Measurements from ENCODE around the gene AQP2.

The AQP2 gene

GRCh38 chr12:49920241-49920914, 30.2 kb upstream of the AQP2 start:
- no peak overlapping the region for H3K4me3 ChIP-seq (ENCODE audit: low read depth, low read length)
- in situ Hi-C loops (cut with HindIII; ENCODE audit: low sequenced_read_pairs), result no loop called here
- TF ChIP-seq CTCF (IDR thresholded peaks at IDR 0.05; ENCODE audit: low read depth, low read length), result no peak
- no peak for DNase-seq (ENCODE audit: low read depth, low spot score)

GRCh38 chr12:49920915-49921286, 29.6 kb upstream of the AQP2 start:
- H3K4me3 ChIP-seq (ENCODE audit: low read depth, low read length), result no peak overlapping the region
- TF ChIP-seq CTCF (IDR thresholded peaks at IDR 0.05; ENCODE audit: low read depth, low read length), result no peak
- in situ Hi-C loops (cut with HindIII; ENCODE audit: low sequenced_read_pairs), result no loop called here
- DNase-seq (ENCODE audit: low read depth, low spot score), result no peak

- in situ Hi-C loops (cut with HindIII; ENCODE audit: low sequenced_read_pairs), result no loop called here
- no peak for TF ChIP-seq CTCF (IDR thresholded peaks at IDR 0.05; ENCODE audit: low read depth, low read length)
- DNase-seq (ENCODE audit: low read depth, low spot score), result no peak
- H3K4me3 ChIP-seq (ENCODE audit: low read depth, low read length), result no peak overlapping the region
Observed at GRCh38 chr12:49921299-49921698, 29.2 kb upstream of the AQP2 start.

GRCh38 chr12:49921936-49922335, 28.6 kb upstream of the AQP2 start:
- no peak for DNase-seq (ENCODE audit: low read depth, low spot score)
- TF ChIP-seq CTCF (IDR thresholded peaks at IDR 0.05; ENCODE audit: low read depth, low read length), result no peak
- no peak overlapping the region for H3K4me3 ChIP-seq (ENCODE audit: low read depth, low read length)
- in situ Hi-C loops (cut with HindIII; ENCODE audit: low sequenced_read_pairs), result no loop called here

- no peak for DNase-seq (ENCODE audit: low read depth, low spot score)
- H3K4me3 ChIP-seq (ENCODE audit: low read depth, low read length), result no peak overlapping the region
- TF ChIP-seq CTCF (IDR thresholded peaks at IDR 0.05; ENCODE audit: low read depth, low read length), result no peak
- in situ Hi-C loops (cut with HindIII; ENCODE audit: low sequenced_read_pairs), result no loop called here
Observed at GRCh38 chr12:49922349-49923034, 28.0 kb upstream of the AQP2 start.

GRCh38 chr12:49923035-49923644, 27.4 kb upstream of the AQP2 start:
- in situ Hi-C loops (cut with HindIII; ENCODE audit: low sequenced_read_pairs), result no loop called here
- H3K4me3 ChIP-seq (ENCODE audit: low read depth, low read length), result no peak overlapping the region
- no peak for DNase-seq (ENCODE audit: low read depth, low spot score)
- TF ChIP-seq CTCF (IDR thresholded peaks at IDR 0.05; ENCODE audit: low read depth, low read length), result no peak

Data from astrocyte of the spinal cord (primary cell).